ENCODE data around the gene LPAR5.

GRCh38 chr12:6643569-6644256 lies 8.0 kb upstream of the LPAR5 start:
- TF ChIP-seq CTCF (conservative IDR thresholded peaks at IDR 0.05; ENCODE audit: low read depth in 2 of 2) (no peak), EZH2 (IDR thresholded peaks at IDR 0.05; ENCODE audit: low read depth, unreplicated experiment) (no peak), JUNB (IDR thresholded peaks at IDR 0.05; ENCODE audit: unreplicated experiment) (no peak), CREB1 (CRISPR knock-in tag; IDR thresholded peaks at IDR 0.05; ENCODE audit: low read depth) (no peak), POLR2AphosphoS5 (IDR thresholded peaks at IDR 0.05; ENCODE audit: low read depth) (no peak), REST (IDR thresholded peaks at IDR 0.05; ENCODE audit: unreplicated experiment) (no peak), ZNF331 (CRISPR knock-in tag; IDR thresholded peaks at IDR 0.05; ENCODE audit: low read depth) (no peak), ZNF462 (CRISPR knock-in tag; IDR thresholded peaks at IDR 0.05) (no peak)
